OCI-LY1 (cell line): ENCODE results near the gene AKT3.

ENCODE experiments used
- H2AFZ ChIP-seq: fragments of 200-600 bp; sonication (generic), shearing (Covaris generic); 2 replicates; pipeline ENCODE4 v1.6.0; 2014; ENCODE audit warnings: antibody characterized with exemption, mild to moderate bottlenecking, low read length
- H3F3A ChIP-seq: fragments of 200-600 bp; sonication (generic), shearing (Covaris generic); 2 replicates; pipeline ENCODE4 v1.6.0; 2014; ENCODE audit warnings: mild to moderate bottlenecking, antibody characterized with exemption, low read length, moderate library complexity; ENCODE audit not compliant: insufficient read depth
- H3K27ac ChIP-seq: fragments of 200-600 bp; sonication (generic); 2 replicates; pipeline ENCODE4 v1.5.1; 2014; ENCODE audit warnings: low read length, mixed run types, mild to moderate bottlenecking, low read depth; ENCODE audit not compliant: poor library complexity, severe bottlenecking
- H3K27me3 ChIP-seq: fragments of 200-600 bp; sonication (generic); 2 replicates; pipeline ENCODE4 v1.6.0; 2014; ENCODE audit warnings: antibody characterized with exemption, mild to moderate bottlenecking, low read length, moderate library complexity; ENCODE audit not compliant: insufficient read depth
- H3K36me3 ChIP-seq: fragments of 200-600 bp; sonication (generic); 2 replicates; pipeline ENCODE4 v1.6.1; 2014; ENCODE audit warnings: mild to moderate bottlenecking, antibody characterized with exemption, low read length, moderate library complexity, mixed read lengths; ENCODE audit not compliant: insufficient read depth
- H3K4me1 ChIP-seq: fragments of 200-600 bp; sonication (generic); 2 replicates; pipeline ENCODE4 v1.5.1; 2014; ENCODE audit warnings: mild to moderate bottlenecking, low read length, moderate library complexity; ENCODE audit not compliant: insufficient read depth, severe bottlenecking
- H3K4me2 ChIP-seq: fragments of 200-600 bp; sonication (generic), shearing (Covaris generic); 2 replicates; pipeline ENCODE4 v1.6.1; 2014; ENCODE audit warnings: low read length
- H3K4me3 ChIP-seq: fragments of 200-600 bp; sonication (generic); 2 replicates; pipeline ENCODE4 v1.5.1; 2014; ENCODE audit warnings: low read length, low read depth, mild to moderate bottlenecking, mixed read lengths; ENCODE audit not compliant: poor library complexity, severe bottlenecking
- H3K79me2 ChIP-seq: fragments of 200-600 bp; shearing (Covaris generic); 2 replicates; pipeline ENCODE4 v1.6.1; 2016; ENCODE audit warnings: mixed run types, low read length, mixed read lengths; ENCODE audit not compliant: insufficient read depth
- H3K9ac ChIP-seq: fragments of 200-600 bp; sonication (generic), shearing (Covaris generic); 2 replicates; pipeline ENCODE4 v1.6.1; 2014; ENCODE audit warnings: mild to moderate bottlenecking, low read length, mixed read lengths
- H3K9me2 ChIP-seq: fragments of 200-600 bp; sonication (generic), shearing (Covaris generic); 2 replicates; pipeline ENCODE4 v1.6.1; 2014; ENCODE audit warnings: low read depth, mild to moderate bottlenecking, low read length, mixed read lengths
- H3K9me3 ChIP-seq: fragments of 200-600 bp; shearing (Covaris generic); 2 replicates; pipeline ENCODE4 v1.6.1; 2014; ENCODE audit warnings: low read length, mixed read lengths
- H4K20me1 ChIP-seq: fragments of 200-600 bp; sonication (generic), shearing (Covaris generic); 2 replicates; pipeline ENCODE4 v1.6.0; 2016; ENCODE audit warnings: mild to moderate bottlenecking, low read length; ENCODE audit not compliant: insufficient read depth
- EZH2 ChIP-seq: fragments of 200-600 bp; sonication (generic), shearing (Covaris generic); IDR thresholded peaks from 2 replicates; pipeline ENCODE4 v1.8.0; 2017; ENCODE audit warnings: borderline replicate concordance, mixed run types, mild to moderate bottlenecking, antibody characterized with exemption, low read length, moderate library complexity, mixed read lengths
- TF ChIP-seq, protein P1 (sequence below): fragments of 200-600 bp; sonication (generic), shearing (Covaris generic); IDR thresholded peaks from 2 replicates; pipeline ENCODE4 v1.5.1; 2017; ENCODE audit warnings: mild to moderate bottlenecking, antibody characterized with exemption, low read length, moderate library complexity, mixed read lengths

AKT3 gene

GRCh38 chr1:243892456-243892855 is 42.4 kb upstream of the AKT3 start:
- Histone ChIP-seq H3K4me1 (no peaks in the 10 kb centered on the region), H3F3A (no peaks in the 10 kb centered on the region), H3K27me3 (no peaks in the 10 kb centered on the region), H3K9me3 (no peaks in the 10 kb centered on the region), H3K9me2 (no peaks in the 10 kb centered on the region), H3K4me3 (no peak overlapping the region), H3K4me2 (no peak overlapping the region), H3K79me2 (no peaks in the 10 kb centered on the region), H2AFZ (no peak overlapping the region), H4K20me1 (no peaks in the 10 kb centered on the region), H3K36me3 (no peaks in the 10 kb centered on the region), H3K9ac (no peak overlapping the region), H3K27ac (no peak overlapping the region)
- no peak for TF ChIP-seq EZH2
- TF ChIP-seq, protein P1, sequence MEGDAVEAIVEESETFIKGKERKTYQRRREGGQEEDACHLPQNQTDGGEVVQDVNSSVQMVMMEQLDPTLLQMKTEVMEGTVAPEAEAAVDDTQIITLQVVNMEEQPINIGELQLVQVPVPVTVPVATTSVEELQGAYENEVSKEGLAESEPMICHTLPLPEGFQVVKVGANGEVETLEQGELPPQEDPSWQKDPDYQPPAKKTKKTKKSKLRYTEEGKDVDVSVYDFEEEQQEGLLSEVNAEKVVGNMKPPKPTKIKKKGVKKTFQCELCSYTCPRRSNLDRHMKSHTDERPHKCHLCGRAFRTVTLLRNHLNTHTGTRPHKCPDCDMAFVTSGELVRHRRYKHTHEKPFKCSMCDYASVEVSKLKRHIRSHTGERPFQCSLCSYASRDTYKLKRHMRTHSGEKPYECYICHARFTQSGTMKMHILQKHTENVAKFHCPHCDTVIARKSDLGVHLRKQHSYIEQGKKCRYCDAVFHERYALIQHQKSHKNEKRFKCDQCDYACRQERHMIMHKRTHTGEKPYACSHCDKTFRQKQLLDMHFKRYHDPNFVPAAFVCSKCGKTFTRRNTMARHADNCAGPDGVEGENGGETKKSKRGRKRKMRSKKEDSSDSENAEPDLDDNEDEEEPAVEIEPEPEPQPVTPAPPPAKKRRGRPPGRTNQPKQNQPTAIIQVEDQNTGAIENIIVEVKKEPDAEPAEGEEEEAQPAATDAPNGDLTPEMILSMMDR: no peak

GRCh38 chr1:243890576-243890975 is 40.5 kb upstream of the AKT3 start:
- H3K27me3 ChIP-seq: no peaks in the 10 kb centered on the region
- no peak overlapping the region for H2AFZ ChIP-seq
- no peak for TF ChIP-seq EZH2
- TF ChIP-seq, protein P1: no peak
- no peaks in the 10 kb centered on the region for H4K20me1 ChIP-seq
- H3K9ac ChIP-seq: no peak overlapping the region
- no peaks in the 10 kb centered on the region for H3K79me2 ChIP-seq
- H3K4me3 ChIP-seq: no peak overlapping the region
- no peaks in the 10 kb centered on the region for H3F3A ChIP-seq
- no peaks in the 10 kb centered on the region for H3K9me3 ChIP-seq
- no peaks in the 10 kb centered on the region for H3K4me1 ChIP-seq
- H3K27ac ChIP-seq: no peak overlapping the region
- H3K4me2 ChIP-seq: no peak overlapping the region
- H3K9me2 ChIP-seq: no peaks in the 10 kb centered on the region
- H3K36me3 ChIP-seq: no peaks in the 10 kb centered on the region

- H3K79me2 ChIP-seq: no peaks in the 10 kb centered on the region
- H2AFZ ChIP-seq: no peak overlapping the region
- TF ChIP-seq, protein P1: no peak
- TF ChIP-seq EZH2: no peak
Measured at GRCh38 chr1:243885806-243886205, 35.8 kb upstream of the AKT3 start.

More at GRCh38 chr1:243885806-243886205, 35.8 kb upstream of the AKT3 start:
- Histone ChIP-seq H3K4me2 (no peak overlapping the region), H3K9me3 (no peaks in the 10 kb centered on the region), H3K4me1 (no peaks in the 10 kb centered on the region), H3K9ac (no peak overlapping the region), H3K27me3 (no peaks in the 10 kb centered on the region), H4K20me1 (no peaks in the 10 kb centered on the region), H3K9me2 (no peaks in the 10 kb centered on the region), H3F3A (no peaks in the 10 kb centered on the region), H3K27ac (no peak overlapping the region), H3K4me3 (no peak overlapping the region), H3K36me3 (no peaks in the 10 kb centered on the region)
